Testis (tissue), 5 donors: ENCODE measurements around the gene DBF4B. TPM values are rescaled to one million over a fixed set of nuclear protein-coding genes. Genes with fewer than 3 reads are reported as not detected.

Source experiments
- DNase-seq: peaks from one replicate; pipeline ENCODE4 v3.0.0-alpha.2; 2019
- H3K27ac ChIP-seq, 2 donors: fragments of 200-600 bp; sonication (generic); one replicate each; pipeline ENCODE4 v1.5.1; 2019
- H3K27me3 ChIP-seq: fragments of 200-600 bp; sonication (generic); one replicate; pipeline ENCODE4 v1.5.1; 2019
- H3K36me3 ChIP-seq: fragments of 200-600 bp; sonication (generic); one replicate; pipeline ENCODE4 v1.5.1; 2017; ENCODE audit warnings: low read depth; ENCODE audit errors: missing control alignments
- H3K4me1 ChIP-seq: fragments of 200-600 bp; sonication (generic); one replicate; pipeline ENCODE4 v1.5.1; 2019
- H3K4me3 ChIP-seq, 2 donors: fragments of 200-600 bp; sonication (generic); one replicate each; pipeline ENCODE4 v1.5.1; 2017 to 2019
- H3K9me3 ChIP-seq: fragments of 200-600 bp; sonication (generic); one replicate; pipeline ENCODE4 v1.5.1; 2017
- CTCF ChIP-seq, 3 experiments: fragments of 450-650 bp in 2 of 3; fragments of 200-600 bp in 1 of 3; sonication (generic) in 1 of 3; IDR thresholded peaks; one replicate each; pipeline ENCODE4 v1.5.1; 2016 to 2019; ENCODE audit warnings: antibody characterized with exemption in 3 of 3, mild to moderate bottlenecking in 2 of 3, moderate library complexity in 1 of 3
- POLR2A ChIP-seq: fragments of 450-650 bp; IDR thresholded peaks from one replicate; pipeline ENCODE4 v1.6.1; 2017; ENCODE audit warnings: antibody characterized with exemption, mild to moderate bottlenecking, moderate library complexity
- WGBS, 2 donors: methylation state at CpG; one replicate each; pipeline ENCODE4 v1.1.5; 2018; 5-methylcytosine and 5-hydroxymethylcytosine counted together
- intact Hi-C: fragments of 100-400 bp; cut with DNase I; formaldehyde crosslinking; loops from one replicate; pipeline ENCODE4 v1.15.1; 2023; ENCODE audit warnings: low total_unique reads
- long read RNA-seq, 2 donors: transcript quantifications; one replicate each; lab custom pipeline, GENCODE V29; 2026
- polyA plus RNA-seq: library from polyadenylated mRNA; stranded (reverse); fragments of 350-450 nt; fragmentation: Illumina TruSeq; extraction: RNeasy Lipid Tissue Mini Kit (QIAGEN cat#74804); gene quantifications from one replicate; pipeline ENCODE4 v1.2.3, GENCODE V29; 2014; ENCODE audit warnings: low read depth, low replicate concordance; ENCODE audit not compliant: insufficient read depth
- total RNA-seq, 2 donors: library from RNA; depleted of rRNA; stranded (reverse); fragments of >200 nt; gene quantifications; one replicate each; pipeline ENCODE4 v1.2.3, GENCODE V29; 2016

The DBF4B gene
- total RNA-seq (10 to 100 TPM; 47.3 to 55.1 TPM), polyA plus RNA-seq (50.2 TPM)
- long read RNA-seq, donor 1, partial matches to known transcripts: 0 of 1 reads
- long read RNA-seq, donor 1, other reads (novel, unspliced or antisense): 0 of 1 reads
- long read RNA-seq, donor 2: 0 reads

- Histone ChIP-seq H3K27ac (peak within 1 kb of the TSS; percentile 51 to 79), H3K9me3 (no peaks in the 10 kb centered on the region), H3K4me3 (peak within 1 kb of the TSS; percentile 84 to 89), H3K36me3 (no peaks in the 10 kb centered on the region), H3K27me3 (no peaks in the 10 kb centered on the region), H3K4me1 (peaks cover 11% of the 10 kb centered on the region)
- intact Hi-C loops: no loop called here
- 0 to 1% methylated on average over 49 to 52 of the region's 52 CpGs for WGBS, 2 donors
- DNase-seq: peak; percentile 90
- TF ChIP-seq CTCF (IDR thresholded peaks at IDR 0.05) (peak in 2 of 3 experiments; percentile 24 to 78), POLR2A (no peak)
Measured at GRCh38 chr17:44708401-44709263, at the start of gene DBF4B. TSS of gene DBF4B (plus strand) at chr17:44708665. CDS start at chr17:44708821, 156 bp downstream.

- Histone ChIP-seq H3K27ac (no peak overlapping the region), H3K36me3 (no peaks in the 10 kb centered on the region), H3K9me3 (no peaks in the 10 kb centered on the region), H3K27me3 (no peaks in the 10 kb centered on the region), H3K4me3 (no peak overlapping the region), H3K4me1 (no peaks in the 10 kb centered on the region)
- TF ChIP-seq POLR2A (no peak), CTCF (IDR thresholded peaks at IDR 0.05) (no peak)
- WGBS, 2 donors: 86 to 91% methylated on average over 2 of the region's 2 CpGs
- intact Hi-C loops: no loop called here
- DNase-seq: no peak
Measured at GRCh38 chr17:44661835-44662234, 46.6 kb upstream of the DBF4B start.

GRCh38 chr17:44663095-44663494 is 45.4 kb upstream of the DBF4B start:
- Histone ChIP-seq H3K4me1 (no peaks in the 10 kb centered on the region), H3K9me3 (no peaks in the 10 kb centered on the region), H3K36me3 (no peaks in the 10 kb centered on the region), H3K4me3 (no peak overlapping the region), H3K27me3 (no peaks in the 10 kb centered on the region), H3K27ac (no peak overlapping the region)
- WGBS, 2 donors: 77 to 82% methylated on average over 1 of the region's 1 CpG
- TF ChIP-seq CTCF (IDR thresholded peaks at IDR 0.05) (no peak), POLR2A (no peak)
- intact Hi-C loops: no loop called here
- DNase-seq: no peak

GRCh38 chr17:44664867-44665266 is 43.6 kb upstream of the DBF4B start:
- Histone ChIP-seq H3K27me3 (no peaks in the 10 kb centered on the region), H3K27ac (no peak overlapping the region), H3K9me3 (no peaks in the 10 kb centered on the region), H3K4me1 (no peaks in the 10 kb centered on the region), H3K36me3 (no peaks in the 10 kb centered on the region), H3K4me3 (no peak overlapping the region)
- TF ChIP-seq CTCF (IDR thresholded peaks at IDR 0.05) (no peak), POLR2A (no peak)
- intact Hi-C loops: no loop called here
- WGBS, 2 donors: 95 to 100% methylated on average over 1 of the region's 1 CpG
- DNase-seq: no peak
